NCI-H1048 (cell line): Measurements from ENCODE around the gene CCDC185.
"Not testable (repeated sequence)": the region's sequence is repeated elsewhere in the genome, so short reads cannot be mapped to it uniquely, and the experiment has no call there.

Experiments used
- DNase-seq: peaks from one replicate; lab custom pipeline; 2025; lab: John Stamatoyannopoulos, UW

The CCDC185 gene

DNA sequence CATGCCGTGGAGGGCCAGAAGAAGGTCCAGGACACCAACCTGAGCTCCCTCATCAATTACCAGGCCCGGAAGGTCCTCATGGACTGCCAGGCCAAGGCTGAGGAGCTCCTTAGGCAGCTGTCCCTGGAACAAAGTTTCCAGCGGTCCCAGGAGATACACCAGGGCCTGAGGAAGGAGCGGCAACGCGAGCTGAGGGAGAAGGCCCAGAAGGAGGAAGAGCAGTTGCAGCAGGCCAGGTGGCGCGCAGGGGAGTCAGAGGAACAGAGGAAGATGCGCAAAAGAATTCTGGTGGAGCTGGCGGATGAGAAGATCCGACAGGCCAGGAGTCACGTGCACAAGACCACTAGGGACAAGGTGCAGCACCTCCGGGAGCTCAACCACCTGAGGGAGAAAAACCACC lies 1.5 kb downstream of the CCDC185 start:
- DNase-seq, result no peak

DNA sequence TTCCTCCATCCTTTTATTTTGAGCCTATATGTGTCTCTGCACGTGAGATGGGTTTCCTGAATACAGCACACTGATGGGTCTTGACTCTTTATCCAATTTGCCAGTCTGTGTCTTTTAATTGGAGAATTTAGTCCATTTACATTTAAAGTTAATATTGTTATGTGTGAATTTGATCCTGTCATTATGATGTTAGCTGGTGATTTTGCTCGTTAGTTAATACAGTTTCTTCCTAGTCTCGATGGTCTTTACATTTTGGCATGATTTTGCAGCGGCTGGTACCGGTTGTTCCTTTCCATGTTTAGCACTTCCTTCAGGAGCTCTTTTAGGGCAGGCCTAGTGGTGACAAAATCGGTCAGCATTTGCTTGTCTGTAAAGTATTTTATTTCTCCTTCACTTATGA lies 6.2 kb downstream of the CCDC185 start:
- DNase-seq, result not testable (repeated sequence)

DNA sequence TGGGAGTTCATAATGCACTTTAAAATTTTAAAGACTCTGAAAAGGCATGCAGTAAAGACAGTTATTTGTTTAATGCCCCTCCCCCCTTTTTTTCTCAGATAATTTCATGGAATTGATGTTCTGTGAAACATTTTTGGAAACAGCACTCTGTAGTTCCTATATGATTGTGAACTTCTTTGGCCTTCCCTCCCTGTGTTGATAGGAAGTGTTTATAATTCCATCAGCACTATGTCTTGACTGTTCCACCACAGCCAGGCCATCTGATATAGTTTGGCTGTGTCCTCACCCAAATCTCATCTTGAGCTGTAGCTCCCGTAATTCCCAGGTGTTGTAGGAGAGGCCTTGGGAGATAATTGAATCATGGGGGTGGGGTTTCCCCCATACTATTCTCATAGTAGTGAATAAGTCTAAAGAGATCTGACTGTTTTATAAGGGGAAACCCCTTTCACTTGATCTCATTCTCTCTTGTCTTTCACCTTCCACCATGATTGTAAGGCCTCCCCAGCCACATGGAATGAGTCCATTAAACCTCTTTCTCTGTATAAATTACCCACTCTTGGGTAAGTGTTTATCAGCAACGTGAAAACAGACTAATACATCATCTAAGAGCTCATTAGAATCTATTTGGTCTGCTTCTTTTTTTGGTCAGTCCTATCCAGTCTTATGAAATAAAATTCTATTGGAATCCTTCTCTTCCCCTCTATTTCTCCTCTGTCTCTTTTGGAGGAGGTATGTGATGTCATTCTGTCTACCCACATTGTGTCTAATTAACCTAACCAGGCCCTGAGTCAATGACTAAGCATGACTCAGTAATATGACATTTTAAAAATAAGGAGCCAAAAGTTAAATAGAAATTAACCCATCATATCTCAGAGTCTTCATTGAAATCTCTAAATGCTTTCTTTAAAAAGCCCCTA lies 8.9 kb downstream of the CCDC185 start:
- no peak for DNase-seq

DNA sequence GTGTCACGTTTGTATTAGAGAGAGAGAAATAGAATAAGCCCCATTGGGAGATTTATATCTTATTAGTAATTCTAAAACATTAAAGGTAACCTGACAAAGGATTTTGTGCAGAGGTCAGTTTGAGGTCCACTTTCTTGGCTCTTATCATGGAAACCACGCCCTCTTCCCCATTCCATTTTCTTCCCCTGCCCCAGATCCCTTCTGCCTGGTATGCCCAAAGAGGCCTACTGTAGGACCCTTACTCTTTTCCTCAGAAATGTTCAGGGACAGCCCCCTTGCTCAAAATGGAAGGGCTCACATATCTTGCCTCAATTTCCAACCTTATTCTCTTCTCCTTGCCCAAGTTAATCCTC lies 9.6 kb downstream of the CCDC185 start:
- DNase-seq, result no peak

DNA sequence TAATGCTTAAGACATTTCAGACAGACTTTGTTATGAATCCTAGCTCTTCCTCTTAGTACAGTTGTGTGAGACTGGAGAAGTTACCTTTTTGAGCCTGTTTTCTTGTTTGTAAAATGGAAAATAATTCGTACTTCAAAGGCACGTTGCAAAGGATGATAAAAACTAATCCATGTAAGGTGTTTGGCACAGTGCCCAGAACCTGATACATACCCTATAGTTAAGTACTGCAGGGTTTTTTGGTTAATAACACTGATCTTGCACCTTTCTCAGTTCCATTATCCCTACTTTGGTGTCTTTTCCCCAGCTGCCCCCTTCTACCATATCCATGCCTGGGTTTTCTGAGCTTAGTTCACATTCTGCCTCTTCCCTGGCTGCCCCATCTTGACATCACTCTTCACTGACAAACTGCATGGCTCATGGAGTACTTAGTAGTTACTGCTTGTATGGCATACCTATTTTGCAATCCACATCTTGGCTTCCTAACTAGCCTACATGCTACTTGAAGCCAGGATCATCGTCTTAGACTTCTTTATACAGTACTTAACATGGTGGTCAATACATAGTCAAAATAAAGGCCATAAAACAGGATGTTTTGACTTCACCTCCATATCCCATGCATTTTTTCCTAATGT lies 10.1 kb downstream of the CCDC185 start:
- DNase-seq, result no peak

DNA sequence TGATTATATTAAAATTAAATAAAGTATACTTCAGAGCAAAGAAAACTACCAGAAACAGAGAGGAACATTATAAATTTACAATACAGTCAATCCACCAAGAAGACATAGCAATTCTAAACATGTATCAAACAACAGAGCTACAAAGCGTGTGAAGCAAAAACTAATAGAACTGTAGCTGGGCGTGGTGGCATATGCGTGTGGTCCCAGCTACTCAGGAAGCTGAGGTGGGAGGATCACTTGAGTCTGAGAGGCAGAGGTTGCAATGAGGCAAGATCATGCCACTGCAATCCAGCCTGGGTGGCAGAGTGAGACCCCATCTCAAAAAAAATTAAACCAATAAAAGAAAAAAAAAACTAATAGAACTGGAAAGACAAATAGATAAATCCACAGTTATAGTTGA lies 12.3 kb downstream of the CCDC185 start:
- DNase-seq, result no peak

DNA sequence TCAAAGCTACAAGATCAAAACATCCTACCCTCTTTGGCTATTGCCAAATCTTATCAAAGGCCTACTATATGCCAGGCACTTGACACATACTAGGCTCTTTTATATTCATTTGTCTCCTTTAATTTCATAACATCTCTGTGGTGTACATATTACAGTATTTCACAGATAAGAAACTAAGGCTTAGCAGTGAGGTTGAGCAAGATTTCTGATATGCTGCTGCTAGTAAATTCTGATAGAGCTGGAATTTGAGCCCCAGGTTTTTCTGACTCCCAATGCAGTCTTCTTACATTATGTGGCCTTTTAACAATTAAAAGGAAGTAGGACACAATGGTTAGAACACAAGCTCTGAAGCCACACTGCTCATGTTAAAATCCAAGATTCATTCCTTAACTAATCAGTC lies 16.8 kb downstream of the CCDC185 start:
- no peak for DNase-seq

DNA sequence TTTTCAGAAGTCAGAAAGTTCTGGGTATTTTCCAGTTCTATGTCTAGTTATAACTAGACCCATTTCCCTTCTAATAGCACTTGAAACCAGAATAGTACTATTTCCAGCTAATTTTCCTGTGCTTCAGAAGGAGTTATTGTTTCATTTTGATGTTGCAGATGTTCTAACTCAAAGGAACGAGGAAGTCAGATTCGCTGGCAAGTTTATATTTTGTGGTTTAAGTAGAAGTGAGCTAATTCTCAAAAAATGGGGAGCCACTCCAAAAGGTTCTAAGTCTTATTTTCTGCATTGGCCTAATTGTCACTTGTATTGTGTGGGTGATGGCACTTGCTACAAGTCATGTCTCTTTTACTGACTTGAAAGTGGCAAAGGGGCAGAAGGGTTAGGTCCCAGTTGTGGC lies 18.1 kb downstream of the CCDC185 start:
- DNase-seq, result no peak

DNA sequence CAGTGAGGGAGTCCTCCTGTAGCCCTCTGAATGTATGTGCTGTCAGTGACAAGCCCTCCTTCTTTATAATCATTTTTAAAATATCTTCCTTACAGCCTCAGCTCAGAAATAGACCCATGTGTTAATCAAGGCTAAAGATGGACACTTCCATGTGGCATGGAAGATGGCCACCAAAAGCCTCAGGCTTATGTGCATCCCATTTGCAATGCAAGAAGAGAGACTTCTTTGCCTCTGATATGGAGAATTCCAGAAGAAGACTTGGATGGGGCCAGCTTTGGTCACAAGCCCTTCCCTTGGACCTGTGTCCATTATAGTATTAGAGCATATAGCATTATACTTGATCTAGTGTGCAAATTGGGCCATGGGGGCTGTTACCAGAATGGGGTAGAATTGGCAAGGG lies 18.5 kb downstream of the CCDC185 start:
- no peak for DNase-seq

DNA sequence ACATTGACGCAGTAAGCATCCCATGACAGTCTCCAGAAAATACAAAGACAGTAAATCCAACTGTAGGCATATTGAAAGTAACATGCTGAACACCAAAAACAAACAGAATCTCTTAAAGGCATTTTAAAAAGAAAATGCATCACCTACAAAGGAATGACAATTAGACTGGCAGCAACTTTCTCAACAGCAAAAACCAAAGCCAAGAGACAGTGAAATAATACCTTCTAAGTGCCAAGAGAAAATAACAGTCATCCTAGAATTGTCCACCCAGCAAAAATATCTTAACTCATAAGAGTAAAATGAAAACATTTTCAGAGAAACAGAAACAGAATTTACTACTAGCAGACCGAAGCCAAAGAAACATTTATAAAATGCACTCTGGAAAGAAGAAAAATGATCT lies 20.0 kb downstream of the CCDC185 start:
- DNase-seq, result no peak

DNA sequence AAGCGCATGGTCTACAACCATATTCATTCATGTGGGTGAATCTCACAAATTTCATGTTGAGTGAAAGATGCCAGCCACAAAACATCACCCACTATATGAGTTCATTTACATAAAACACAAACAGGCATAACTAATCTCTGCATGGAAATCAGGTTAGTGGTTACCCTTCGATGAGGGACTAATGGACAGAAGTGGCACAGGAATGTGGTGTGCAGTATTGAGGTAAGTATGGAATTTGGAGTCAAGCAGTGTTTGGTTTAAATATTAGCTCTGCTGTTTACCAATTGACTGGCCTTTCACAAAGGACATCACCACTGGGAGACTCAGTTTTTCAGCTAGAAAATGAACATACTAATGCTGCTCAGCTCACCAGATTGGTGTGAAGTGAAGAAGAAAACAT lies 24.2 kb downstream of the CCDC185 start:
- no peak for DNase-seq

DNA sequence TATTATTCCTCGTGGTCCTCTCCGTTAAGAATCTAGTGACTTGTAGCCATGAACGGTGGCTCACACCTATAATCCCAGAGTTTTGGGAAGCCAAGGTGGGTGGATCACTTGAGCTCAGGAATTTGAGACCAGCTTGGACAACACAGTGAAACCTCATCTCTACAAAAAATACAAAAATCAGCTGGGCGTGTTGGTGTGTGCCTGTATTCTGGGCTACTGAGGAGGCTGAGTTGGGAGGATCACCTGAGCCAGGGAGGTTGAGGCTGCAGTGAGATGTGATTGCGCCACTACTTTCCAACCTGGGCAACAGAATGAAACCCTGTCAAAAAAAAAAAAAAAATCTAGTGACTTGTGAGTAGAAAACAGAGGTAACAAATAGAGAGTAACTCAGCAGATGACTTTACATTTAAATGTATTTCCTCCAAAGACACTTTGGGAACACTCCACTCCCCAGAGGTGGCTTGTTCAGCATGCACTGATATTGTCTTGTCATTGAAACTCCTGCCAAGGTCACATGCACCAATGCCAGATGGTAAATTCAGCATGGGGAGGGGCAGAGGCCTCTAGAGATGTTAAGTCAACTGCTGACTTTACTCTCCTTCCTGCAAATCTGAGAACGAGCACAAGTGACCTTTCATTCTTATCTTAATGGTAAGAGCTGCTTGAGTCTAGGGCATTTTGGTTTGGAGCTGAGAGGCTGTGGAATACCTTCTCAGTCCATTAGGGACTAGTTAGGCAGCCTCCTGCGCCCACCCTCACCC lies 24.9 kb downstream of the CCDC185 start:
- DNase-seq, result no peak

DNA sequence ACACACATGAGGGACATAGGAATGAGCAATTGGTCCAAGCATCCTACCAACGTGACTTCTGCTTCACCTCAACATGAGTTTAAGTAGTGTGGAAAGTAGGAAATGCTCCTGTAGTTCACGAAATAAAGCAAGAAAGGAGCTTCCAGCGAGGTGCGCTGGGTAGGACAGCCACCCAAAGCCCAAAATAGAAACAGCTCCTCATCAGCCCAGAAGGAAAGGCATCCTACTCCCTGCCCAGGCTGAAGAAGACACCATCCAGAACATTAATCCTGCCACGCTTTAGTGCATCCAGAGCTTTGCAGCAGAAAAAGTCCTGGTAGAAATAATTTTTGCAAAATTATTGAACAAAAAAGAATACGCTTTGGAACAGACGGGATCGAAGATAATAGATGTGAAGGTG lies 25.9 kb downstream of the CCDC185 start:
- DNase-seq, result no peak

DNA sequence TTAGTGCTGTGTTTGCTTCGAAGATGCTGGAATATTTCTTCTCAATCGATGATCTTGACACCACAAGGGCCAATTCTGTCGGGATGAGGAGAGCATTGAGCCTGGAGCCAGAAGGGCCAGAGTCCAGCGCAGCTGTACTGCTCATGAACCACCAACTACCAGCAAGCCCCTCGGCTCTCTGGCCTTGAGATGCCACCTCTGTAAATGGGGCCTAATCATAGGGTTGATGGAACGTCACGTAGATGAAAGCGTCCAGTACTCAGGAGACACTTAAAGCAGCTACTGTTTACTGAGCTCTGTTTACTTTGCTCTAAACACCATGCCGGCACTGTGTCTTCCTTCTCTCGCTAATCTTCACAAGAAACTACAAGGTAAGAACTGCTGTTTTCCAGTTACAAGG lies 26.3 kb downstream of the CCDC185 start:
- no peak for DNase-seq

DNA sequence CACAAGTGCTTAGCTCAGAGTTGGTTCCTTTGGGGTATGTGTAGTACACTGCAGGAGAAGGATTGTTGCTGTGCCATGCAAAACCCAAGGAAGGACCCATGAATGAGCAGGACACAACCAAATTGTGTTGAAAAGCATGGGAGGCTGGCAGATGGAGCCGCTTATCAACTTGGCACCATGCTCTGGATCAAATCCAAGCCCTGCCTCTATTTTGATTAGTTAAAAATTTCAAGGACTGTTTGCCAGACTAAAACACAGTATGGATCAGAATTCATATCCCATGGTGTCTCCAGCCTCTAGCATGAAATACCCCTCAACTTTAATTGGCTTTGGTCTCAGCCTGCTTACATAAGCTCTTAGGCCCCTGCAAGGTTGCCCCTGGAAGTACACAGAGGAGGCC lies 27.8 kb downstream of the CCDC185 start:
- no peak for DNase-seq

DNA sequence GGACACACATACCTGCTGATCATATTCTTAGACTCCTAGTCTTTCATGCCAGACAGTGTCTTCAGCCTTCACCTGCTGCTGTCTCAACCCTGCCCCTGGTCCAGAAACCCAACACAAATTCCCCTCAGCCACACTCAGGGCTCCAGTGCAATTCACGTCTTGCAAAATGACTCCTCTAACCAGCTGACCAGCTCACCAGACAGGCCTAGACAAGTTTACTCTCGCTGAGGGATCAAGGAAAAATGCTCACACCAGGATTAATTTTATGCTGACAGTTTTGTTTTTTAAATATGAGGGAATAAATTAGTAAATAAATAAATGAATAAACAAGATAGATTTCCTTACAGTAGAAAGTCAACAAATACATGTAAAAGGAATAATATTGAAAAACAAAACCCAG lies 28.5 kb downstream of the CCDC185 start:
- no peak for DNase-seq

DNA sequence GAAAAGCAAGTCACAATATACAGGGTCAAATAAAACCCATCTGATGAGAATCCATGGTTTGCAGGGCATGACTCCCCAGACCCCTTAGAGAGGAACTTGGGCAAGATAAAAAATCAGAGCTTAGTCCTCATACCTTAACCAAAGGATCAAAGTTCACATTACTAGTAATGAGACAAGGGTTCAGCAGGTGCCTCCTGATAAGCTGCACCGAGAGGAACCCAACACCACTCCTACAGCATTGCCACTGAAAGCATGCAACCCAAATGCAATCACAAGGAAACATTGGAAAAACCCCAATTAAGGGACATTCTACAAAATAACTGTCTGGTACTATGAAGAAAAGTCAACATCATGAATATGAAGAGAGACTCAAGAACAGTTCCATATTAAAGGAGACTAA lies 29.7 kb downstream of the CCDC185 start:
- DNase-seq, result no peak

DNA sequence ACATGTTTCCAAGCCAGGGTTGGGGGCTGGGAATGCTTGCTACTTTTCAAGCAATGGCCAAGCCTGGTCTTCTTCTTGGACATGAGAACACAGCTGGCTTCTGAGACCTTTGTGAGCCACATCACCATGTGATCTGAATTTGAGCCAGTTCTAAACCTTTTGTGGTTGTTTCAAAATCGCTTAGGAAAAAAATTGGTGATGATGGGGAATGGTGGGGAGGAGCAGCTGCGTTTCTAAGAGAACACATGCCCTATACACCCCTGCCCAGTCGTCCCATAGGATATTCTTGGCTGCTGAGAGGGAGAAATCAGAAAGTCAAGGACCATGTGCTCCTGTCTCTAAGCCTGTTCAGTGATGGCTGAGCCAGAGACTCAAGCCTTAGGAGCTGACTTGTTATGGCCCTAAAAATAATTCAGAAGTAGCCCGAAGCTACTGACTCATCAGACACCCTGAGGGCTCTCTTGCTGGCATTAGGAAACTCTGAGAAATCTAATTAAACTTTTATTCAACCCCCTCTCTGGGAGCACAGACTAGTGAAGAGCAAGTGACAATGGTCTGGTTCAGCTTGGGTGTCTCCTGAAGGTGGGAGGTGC lies 30.5 kb downstream of the CCDC185 start:
- DNase-seq, result no peak

DNA sequence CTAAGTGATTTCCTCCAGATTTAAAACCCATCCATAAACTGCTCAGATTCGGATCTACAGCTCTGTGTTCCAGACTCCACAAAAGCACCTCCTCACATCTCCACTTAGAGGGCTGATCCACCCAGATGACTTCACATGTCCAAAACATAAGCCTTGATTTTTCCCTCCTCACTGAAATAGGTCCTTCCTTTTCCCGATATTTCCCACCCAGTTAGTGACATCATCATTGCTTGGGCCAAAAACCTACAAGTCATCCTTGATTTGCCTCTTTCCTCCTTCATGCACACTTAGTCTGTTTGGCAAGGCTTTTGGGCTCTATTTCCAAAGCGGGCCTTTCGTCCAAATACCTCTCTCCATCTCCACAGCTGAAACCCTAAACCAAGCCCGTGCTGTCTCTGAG lies 32.3 kb downstream of the CCDC185 start:
- no peak for DNase-seq

DNA sequence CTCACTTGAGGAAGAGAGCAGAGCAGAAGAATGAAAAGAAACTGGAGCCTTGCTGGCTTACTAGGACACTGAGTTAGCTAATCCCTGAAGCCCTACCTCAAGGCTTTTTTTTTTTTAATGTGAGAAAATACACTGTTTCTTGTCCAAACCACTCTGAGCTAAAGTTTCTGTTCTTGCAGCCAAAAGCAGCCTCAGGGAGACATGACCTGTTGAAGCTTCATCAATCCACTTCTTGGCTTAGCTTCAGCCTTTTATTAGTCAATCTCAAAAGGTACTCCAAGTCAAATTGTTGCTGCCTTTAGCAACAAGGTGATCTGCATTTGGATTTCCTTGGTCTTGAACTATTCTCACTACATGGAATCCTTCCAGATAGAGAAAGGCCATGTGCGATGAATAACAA lies 33.7 kb downstream of the CCDC185 start:
- no peak for DNase-seq

DNA sequence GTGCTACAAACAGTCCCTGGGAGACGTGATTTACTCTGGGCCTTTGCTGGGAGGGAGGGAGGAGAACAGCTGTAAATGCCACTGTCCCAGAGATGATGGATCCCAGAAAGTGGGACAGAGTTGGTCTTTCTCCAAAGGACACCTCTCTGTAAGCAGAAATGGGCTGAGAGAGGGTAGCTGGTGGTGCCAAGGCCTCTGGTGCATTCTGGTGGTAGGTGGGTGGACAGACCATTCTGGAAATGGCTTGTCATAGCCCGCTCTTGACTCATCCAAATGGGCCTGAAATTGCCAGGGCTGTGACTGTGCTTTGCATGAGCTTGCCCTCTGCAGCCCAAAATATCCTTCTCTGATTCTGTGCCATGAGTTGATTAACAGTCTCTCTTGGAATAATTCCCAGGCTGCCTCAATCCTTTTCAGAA lies 36.1 kb downstream of the CCDC185 start:
- no peak for DNase-seq

DNA sequence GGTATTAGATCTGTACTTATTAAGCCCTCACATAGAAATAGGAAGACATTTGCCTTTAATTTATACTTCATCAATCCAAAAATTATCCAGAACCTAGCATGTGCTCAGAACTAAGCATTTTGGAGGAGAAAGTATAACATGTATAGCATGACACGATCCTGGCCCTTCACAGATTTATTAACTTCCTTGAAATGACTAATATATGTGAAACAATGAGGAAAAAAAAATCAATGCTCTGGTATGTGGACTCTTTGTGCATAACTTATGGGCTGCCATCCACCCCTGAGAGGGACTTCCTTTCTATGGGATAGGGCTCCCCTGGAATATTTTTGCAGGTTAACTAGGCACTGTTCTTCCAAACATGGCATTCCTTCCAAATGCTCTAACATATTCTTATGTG lies 36.6 kb downstream of the CCDC185 start:
- no peak for DNase-seq

DNA sequence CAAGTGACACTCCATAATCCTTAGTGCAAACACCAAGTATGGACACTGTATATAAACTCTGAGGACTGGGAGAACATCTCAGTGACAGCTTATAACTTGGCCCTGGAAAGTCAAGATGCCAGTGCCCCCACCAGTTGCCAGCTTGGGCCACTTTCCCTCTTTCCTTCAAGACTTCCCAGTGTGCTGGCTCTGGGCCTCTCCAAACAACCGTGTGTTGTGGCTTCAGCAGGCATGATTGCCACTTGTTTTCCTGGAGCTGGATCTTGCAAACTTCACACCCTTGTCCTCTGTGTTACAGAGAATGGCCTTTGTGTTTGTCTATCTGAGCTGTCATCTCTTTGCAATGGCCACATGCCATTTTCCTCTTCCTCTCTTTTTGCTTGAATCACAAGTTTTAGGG lies 37.0 kb downstream of the CCDC185 start:
- no peak for DNase-seq
